HG02588 (cell line): Measurements from ENCODE around the gene DNAH2.

Experiments used
- ATAC-seq: cut with Tn5 transposase; IDR thresholded peaks from one replicate; pipeline ENCODE4 v1.9.1; 2021; ENCODE audit warnings: mild to moderate bottlenecking, moderate library complexity; ENCODE audit not compliant: unreplicated experiment

Gene DNAH2

GRCh38 chr17:7701681-7702080 lies 15.9 kb upstream of the DNAH2 start:
- ATAC-seq, result no peak

DNA sequence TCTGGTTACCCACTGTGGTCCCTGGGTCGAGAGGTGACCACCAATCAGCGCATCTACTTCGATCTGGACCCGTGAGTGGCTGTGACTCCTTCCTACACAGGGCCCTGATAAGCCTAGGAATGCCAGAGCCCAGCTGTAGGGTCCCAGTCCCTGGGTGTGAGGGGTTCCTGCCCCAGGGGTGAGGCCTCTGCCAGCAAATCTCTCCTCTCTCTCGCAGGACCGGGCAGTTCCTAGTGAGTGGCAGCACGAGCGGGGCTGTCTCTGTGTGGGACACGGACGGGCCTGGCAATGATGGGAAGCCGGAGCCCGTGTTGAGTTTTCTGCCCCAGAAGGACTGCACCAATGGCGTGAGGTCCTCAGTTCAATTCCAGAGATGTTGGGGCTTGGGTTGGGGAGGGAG lies 14.8 kb upstream of the DNAH2 start:
- no peak for ATAC-seq

DNA sequence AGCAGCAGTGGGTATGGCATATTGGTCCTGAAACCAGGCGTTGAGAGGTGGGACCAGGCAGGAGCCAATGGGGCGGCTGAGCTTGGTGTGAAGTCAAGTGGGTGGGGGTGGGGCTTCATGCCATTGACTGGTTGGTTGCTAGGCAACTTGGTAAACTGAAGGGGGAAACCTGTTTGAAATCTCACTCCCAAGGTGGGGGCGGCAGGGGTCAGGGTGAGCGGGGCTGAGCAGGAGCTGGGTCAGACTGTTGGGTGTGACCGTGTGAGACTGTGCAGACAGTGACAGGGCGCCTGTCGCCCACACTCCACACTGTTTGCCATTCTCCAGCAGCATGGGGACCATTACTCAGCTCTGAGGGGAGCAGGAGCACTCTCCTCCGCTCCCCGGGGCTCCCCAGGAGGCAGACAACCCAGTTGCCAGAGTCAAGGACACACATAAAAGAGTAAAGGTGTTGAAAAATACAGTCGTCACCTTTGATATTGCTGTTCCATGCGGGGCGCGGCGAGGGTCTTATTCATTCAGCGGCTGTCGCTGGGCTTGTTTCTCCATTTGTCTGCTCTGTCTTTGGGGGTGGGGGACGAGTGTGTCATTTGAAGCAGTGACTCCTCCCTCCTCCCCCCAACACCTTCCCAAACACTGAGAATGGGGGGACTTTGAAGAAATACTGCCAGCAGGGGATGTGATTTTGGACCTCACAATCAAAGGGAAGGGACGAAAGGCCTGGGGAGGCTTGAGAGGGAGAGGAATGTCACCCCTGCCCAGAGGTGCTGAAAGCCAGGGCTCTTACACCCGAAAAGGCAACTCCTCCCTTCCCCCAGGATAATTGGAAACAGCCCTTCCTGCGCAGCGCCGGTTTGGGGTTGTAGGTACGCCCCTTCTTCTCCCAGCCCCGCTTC lies 13.7 kb upstream of the DNAH2 start:
- ATAC-seq, result no peak

- ATAC-seq, result no peak
These were observed 12.8 kb upstream of the DNAH2 start, which contains the start of gene EFNB3 for GRCh38 chr17:7704601-7705268. Gene EFNB3 (plus strand): TSS chr17:7705202. CDS start chr17:7705599, 397 bp downstream.

- no peak for ATAC-seq
These were observed 12.0 kb upstream of the DNAH2 start for GRCh38 chr17:7705269-7706255.

- ATAC-seq, result no peak
These were observed 10.8 kb upstream of the DNAH2 start for GRCh38 chr17:7706631-7707354.

GRCh38 chr17:7707446-7707845 lies 10.1 kb upstream of the DNAH2 start:
- ATAC-seq, result no peak

GRCh38 chr17:7707858-7708750 lies 9.4 kb upstream of the DNAH2 start:
- ATAC-seq, result no peak

- no peak for ATAC-seq
These were observed 8.5 kb upstream of the DNAH2 start for GRCh38 chr17:7709031-7709430.

- ATAC-seq, result no peak
These were observed 7.2 kb upstream of the DNAH2 start for GRCh38 chr17:7710301-7710700.

DNA sequence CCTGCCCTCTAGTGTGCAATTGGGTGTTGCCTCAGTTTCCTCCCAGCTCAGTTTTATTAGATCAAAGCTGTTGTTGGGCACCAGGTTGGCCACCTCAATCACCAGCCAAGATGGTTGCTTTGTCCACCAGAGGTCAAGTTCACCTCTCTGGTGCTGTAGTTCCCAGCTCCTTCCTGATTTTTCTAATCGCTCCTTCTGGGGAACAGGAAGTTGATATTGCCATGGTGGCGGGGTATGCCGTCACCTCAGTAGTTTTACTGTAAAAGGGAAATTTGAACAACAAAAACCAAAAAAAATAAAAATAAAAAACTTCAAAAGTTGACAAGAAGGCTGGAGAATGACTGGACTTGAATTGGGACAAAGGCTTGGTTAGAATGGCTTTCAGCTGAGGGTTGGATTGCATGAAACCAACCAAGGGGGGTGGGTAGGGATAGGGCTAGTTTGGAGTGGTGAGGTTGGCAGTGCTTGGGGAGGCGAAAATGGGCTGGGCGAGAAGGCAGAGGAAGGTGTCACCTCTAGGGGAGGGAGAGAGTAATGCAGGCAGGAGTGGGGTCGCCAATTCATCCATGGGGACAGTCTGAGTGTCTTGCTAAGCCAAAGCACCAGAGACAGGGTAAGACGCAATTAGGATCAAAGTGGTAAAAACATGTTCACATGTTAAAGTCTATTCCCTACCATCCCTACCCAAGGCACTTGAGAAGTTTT lies 6.3 kb upstream of the DNAH2 start:
- no peak for ATAC-seq

DNA sequence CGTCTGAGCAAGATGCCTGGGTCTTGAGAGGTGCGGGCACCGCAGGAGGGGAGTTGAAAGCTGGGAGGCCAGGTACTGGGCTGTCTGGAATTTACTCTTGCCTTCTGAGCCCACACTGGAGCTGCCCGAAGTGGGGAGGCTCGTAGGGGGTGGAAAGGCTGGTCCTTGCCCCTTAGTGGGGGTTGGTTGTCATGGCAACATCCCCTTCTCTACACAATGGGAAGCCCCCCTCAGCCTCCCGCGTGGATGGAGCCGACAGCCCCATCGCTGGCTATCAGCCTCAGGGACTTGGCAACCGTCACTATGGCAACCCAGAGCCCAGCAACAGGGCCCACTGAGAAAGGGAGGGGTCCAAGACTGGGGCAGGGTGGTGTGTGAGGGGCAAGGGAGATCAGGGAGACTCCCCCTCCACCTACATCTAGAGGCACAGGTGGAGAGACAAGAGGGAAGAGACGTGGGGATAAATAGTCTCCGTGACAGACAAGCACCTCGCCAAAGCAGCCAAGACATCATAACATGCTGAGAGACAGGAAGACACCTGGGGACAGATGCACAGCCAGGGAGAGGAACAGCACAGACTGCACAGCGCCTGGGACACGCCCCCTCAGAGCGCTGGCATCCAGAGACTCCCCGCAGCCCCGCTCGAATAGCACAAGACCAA lies 5.3 kb upstream of the DNAH2 start:
- no peak for ATAC-seq

GRCh38 chr17:7713782-7714181 lies 3.8 kb upstream of the DNAH2 start:
- no peak for ATAC-seq

GRCh38 chr17:7714721-7715594 lies 2.6 kb upstream of the DNAH2 start:
- no peak for ATAC-seq

DNA sequence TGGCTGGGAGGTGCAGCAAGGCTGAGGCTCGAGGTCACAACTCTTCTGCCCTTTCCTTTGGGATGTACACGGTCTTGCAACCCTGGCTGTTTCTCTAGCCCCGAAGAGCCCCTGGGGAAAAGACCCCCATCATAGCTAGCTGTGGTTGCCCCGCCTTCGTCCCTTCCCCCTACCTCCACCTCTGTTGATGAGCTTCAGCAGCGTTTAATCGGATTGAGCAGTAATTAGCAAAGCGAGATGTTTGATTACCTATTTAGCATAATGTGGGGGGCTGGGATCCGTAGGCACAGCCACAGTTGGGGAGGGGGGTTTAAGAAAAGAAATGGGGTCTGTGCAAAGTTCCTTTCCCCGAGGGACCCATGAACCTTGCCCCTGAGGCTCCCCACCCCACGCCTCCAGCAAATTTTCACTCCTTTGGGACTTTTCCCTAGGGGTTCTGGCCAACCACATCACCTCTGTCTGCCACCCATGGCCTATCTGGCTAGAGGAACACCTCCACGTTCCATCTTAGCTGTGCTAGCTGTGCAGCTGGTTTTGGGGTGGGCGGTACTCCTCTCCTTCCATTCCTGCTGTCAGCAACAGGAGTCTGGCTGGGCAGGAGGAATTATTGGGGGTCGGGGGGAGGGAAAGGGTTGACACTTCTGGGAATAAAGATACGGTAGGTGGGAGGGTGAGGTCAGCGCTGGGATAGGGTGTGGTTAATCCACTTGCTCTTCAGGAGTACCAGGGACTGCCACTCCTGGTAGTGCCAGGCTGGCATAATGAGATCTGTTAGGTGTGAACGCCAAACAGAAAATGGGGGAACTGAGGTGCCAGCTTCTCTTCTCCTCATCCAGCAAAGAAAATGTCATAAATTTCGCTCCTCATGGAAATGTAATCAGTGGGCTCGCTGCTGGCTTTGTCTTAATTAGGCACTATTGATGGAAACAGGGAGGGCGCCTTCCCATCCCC lies 1.3 kb upstream of the DNAH2 start:
- no peak for ATAC-seq

DNA sequence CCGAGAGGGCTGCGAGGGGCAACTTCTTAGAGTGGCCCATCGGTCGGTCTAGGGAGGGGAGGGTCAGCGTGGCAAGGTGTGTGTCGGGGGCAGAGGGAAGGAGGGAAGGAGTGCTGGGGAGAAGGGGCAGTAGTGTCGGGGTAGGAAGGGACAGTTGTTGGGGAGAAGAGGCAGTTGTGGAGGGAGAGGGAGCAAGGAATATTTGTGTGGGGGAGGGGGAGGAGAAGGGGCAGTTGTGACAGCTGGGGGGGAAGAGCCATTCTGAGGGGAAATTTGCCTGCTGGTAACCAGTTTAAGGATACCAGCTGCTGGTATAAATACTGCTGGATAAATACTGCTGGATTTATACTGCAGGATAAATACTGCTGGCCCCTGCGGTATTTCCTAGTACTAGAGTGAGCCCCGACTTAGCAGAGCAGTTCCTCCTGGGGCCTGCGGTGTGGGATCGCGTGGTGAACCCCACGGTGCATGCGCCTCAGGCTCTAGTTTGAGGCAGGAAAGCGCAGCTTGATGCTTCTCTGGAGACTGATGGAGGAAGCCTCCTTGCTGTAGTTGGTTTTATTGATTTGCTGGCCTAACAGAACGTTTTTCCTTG lies 309 bp downstream of the DNAH2 start:
- no peak for ATAC-seq
